Gastrocnemius medialis (tissue), 4 donors: ENCODE measurements around the gene MAN1C1.

Experiments used
- CTCF ChIP-seq, 5 experiments: fragments of 450-650 bp in 3 of 5; fragments of 200-600 bp in 2 of 5; sonication (generic) in 2 of 5; IDR thresholded peaks in 4 of 5; conservative IDR thresholded peaks in 1 of 5; 1 replicate in 4 of 5; 2 replicates in 1 of 5; pipeline ENCODE4 v1.5.1; 2016 to 2019; ENCODE audit warnings: antibody characterized with exemption in 5 of 5, mild to moderate bottlenecking in 3 of 5, moderate library complexity in 3 of 5
- POLR2A ChIP-seq, 2 donors: fragments of 450-650 bp; IDR thresholded peaks; one replicate each; pipeline ENCODE4 v1.6.1; 2017; ENCODE audit warnings: antibody characterized with exemption in 2 of 2, mild to moderate bottlenecking in 2 of 2, moderate library complexity in 2 of 2

GRCh38 chr1:25628741-25629421 is 12.3 kb downstream of the MAN1C1 start:
- TF ChIP-seq CTCF (IDR thresholded peaks at IDR 0.05 in 4 of 5, conservative IDR thresholded peaks at IDR 0.05 in 1 of 5) (no peak), POLR2A (IDR thresholded peaks at IDR 0.05) (no peak)
